NCI-H128 (cell line): ENCODE results near the gene OSMR.

Experiments used
- DNase-seq: peaks from one replicate; lab custom pipeline; 2025; ENCODE audit not compliant: unreplicated experiment; lab: John Stamatoyannopoulos, UW

The OSMR gene

GRCh38 chr5:38871058-38871605 is 25.3 kb downstream of the OSMR start:
- no peak for DNase-seq

DNA sequence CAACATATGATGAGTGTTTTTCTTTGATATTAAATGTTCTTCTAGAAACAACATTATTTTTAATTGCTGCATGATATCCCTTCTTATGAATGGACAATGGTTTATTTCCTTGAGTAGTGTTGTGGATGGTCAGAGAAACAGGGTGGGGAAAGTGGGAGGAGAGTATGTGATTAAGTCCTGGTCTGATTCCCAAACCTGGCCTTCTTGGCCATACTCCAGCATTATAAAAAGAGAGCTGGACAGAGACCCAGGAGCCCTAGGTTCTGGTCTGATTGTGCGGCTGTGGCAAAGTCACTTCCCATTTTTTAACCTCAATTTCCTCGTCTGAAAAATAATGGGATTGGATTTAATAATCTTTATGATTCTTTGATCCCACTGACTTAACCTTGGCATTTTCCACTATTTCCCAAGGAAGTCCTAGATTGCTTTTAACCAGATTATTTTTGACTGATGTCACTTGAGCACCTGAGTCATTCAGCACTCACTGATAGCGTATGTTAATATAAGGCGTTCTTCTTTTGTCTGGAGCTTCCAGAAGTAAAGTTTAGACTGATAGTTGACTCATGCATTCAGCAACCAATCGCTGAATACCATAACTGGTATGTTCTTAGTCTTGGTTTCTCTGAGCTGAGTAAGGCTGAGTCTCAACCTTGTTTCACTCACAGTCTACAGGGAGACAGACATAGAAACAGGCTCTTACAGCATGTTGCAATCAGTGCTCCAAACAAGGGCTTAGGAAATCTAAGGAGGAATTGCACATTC is 26.2 kb downstream of the OSMR start:
- DNase-seq = no peak

DNA sequence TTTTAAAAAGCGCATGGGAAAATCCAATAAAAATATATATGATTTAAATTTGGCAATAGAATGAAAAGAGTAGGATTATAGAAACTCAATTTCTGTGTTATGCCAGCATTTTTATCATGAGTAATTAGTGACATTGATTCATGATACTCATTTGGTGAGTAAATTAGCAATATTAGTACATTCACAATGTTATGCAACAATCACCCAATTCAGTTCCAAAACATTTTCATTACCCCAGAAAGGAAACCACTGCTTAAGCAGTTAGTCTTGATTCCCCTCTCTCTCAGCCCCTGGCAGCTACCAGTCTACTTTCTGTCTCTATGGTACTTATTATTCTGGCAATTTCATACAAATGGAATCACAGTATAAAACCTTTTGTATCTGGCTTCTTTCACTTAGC is 27.0 kb downstream of the OSMR start:
- no peak for DNase-seq

DNA sequence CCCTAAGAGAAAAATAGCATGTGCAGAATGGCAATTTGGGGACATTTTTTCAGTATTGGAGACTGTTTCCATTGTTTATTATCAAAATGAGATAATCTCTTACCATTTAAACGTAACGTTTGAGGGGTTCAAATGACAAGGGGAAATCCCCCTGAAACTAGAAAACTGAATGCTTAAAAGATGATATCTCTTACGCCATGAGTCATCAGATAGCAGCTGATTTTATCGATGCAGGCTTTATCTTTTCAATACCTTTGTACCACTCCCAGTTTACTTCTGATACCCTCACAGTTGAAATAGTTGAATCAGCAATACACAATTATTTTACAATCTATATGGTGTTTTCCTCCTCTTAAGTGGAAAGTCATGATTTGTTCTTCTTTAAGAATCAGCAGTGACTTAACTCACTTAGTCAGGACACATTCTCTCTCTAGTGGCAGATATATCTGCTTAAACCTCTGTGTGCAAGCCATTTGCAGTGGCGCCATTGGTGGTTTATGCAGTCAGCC is 29.2 kb downstream of the OSMR start:
- DNase-seq = no peak

DNA sequence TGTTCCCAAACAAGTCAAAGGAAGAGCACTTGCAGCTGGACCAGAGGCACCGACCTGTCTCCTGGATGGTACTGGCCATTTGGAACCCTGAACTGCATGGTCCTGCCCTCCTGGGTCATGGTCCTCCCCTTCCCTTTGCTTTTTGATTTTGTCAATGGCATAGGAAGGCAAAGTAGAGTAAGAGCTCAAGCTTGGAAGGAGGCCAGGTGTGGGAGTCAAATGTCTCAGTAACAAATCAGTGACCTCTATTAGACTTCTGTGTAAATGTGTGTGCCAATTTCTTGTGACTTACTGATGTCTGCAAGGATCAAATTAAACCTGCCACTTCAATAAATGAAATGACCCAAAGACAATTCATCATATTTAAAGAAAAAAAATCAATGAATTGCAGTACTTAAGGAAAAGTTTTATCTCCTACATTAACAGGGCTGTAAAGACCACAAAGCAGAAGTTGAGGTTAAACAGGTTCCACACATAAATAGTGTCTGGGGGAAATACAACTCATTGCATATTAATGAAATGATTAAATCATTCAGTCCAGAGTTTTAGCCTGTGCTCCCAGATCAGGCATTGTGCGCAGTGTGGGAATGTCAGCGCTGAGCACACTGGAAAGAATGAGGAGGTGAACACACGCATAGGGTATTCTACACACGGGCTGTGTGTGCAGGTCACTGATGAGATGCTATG is 32.7 kb downstream of the OSMR start:
- DNase-seq = no peak

DNA sequence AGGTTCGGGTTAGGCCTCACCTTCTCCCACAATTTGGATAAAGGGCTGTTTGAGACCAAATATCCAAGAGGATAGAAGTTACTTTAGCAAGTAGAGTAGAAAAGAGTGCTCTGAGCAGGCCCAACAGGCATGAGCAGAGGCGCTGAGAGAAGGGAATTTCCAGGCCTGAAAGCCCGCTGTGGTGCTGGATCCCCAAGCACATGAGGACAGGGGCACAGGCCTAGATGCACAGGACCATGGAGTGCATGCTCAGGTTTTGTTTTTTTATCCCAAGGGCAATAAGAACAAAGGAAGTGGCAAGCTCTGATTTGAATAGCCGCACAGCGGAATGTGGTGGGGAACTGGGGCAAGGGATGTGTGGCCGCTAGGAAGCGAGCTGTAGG is 33.3 kb downstream of the OSMR start:
- no peak for DNase-seq

GRCh38 chr5:38883842-38884241 is 38.0 kb downstream of the OSMR start:
- no peak for DNase-seq

DNA sequence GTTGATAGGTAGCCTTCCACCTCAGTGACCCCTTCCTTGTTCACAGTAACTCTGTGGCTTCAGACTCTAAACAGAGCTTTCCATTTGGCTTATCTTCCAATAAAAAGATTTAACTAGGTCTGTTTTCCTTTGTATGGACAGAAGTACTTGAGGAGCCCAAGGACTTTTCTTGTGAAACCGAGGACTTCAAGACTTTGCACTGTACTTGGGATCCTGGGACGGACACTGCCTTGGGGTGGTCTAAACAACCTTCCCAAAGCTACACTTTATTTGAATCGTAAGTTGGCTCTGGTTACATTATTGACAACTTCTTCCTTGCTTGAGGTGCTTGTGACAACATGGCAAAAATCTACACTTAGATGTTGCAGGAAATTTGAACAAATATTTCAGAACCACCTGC is 39.4 kb downstream of the OSMR start:
- no peak for DNase-seq

DNA sequence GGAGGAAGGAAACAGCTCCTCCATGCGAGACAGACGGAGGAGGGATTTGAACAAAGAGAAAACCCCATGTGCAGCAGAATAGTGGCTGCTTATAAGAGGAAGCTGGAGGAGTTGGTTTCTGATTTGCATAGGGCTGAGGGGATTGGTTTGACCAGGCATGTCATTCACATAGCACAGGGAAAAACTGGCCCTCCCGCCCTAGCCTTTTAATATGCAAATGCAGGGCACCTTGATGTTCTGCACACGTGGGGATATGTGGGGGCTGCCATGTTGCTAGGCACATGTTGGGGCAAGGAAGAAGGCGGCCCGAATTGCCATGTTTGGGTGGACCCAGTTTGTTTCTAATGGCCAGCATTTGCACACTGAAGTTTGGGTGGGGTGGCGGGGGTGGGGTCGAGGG is 42.2 kb downstream of the OSMR start:
- DNase-seq = no peak

GRCh38 chr5:38889424-38889823 is 43.6 kb downstream of the OSMR start:
- DNase-seq = no peak

GRCh38 chr5:38891563-38891962 is 45.8 kb downstream of the OSMR start:
- no peak for DNase-seq

DNA sequence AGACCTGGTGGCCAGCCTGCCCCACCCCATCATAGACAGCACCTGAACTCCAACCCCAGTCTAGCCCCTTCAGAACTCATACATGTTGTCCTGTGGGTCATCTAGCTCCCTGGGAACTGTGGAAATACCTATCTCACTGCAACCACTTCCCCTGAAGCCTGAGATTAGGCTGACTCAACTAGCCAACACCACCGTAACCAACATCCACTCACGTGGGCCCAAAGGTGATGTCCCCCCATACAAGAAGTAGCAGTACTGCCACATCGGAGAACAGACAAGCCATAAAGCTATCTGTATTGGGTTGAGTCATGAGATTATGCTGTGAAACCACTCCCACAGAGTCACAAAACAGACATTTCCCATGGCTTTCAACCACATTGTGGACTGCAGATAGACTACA is 46.6 kb downstream of the OSMR start:
- no peak for DNase-seq

DNA sequence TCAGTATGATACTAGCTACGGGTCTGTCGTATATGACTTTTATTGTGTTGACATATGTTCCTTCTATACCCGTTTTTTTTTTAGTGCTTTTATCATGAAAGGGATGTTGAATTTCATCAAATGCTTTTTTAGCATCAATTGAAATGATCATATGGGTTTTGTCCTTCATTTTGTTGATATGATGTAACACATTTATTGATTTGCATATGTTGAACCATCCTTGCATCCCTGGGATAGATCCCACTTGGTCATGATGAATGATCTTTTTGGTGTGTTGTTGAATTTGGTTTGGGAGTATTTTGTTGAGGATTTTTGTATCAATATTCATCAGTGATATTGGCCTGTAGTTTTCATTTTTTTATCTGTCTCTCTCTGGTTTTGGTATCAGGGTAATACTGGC is 50.9 kb downstream of the OSMR start:
- DNase-seq = no peak

- DNase-seq = no peak
These were observed 54.1 kb downstream of the OSMR start for GRCh38 chr5:38899936-38900335.

GRCh38 chr5:38905516-38905915 is 59.7 kb downstream of the OSMR start:
- DNase-seq = no peak

DNA sequence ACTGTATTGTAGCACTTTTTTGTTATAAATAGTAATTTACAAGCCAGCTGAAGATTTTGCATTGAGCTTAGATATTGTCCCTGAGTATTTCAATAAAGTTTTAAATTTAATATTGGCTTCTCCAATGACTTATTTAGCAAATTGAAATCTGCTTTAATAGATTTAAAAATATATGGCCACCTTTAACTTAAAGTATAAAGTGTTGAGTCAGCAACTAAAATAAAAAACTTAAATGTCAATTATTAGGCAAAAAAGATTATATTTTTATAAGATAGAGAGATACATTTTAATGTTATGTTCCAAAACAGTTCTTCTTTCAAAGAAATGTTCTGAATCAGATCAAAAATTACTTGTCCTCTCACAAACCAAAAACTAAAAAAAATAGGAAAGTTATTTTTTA is 60.7 kb downstream of the OSMR start:
- DNase-seq = no peak

DNA sequence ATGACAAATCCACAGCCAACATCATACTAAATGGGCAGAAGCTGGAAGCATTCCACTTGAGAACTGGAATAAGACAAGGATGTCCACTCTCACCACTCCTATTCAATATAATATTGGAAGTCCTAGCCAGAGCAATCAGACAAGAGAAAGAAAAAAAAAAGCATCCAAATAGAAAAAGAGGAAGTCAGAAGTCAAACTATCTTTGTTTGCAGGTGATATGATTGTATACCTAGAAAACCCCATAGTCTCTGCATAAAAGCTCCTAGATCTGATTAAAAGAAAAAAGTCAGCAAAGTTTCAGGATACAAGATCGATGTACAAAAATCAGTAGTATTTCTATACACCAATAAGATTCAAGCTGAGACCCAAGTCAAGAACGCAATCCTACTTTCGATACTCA is 66.1 kb downstream of the OSMR start:
- DNase-seq = no peak

- no peak for DNase-seq
These were observed 67.9 kb downstream of the OSMR start for GRCh38 chr5:38913714-38914113.

GRCh38 chr5:38916802-38917201 is 71.0 kb downstream of the OSMR start:
- no peak for DNase-seq

DNA sequence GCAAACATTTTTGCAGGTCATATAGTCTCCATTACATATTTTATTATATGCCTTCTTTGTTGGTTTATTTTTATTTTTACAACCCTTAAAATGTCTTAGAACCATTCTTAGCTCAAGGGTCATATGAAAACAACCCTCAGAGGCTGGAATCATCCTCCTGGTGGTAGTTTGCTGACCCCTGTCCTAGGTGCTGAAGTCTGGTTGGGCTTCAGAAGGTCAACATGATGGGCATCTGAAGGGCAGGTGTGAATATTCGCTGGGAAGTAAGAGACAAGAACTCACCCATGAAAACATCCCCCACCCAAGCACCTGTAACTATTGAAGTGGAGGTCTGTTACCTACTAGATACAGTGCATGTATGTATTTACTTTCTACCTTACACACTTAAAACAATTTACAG is 75.4 kb downstream of the OSMR start:
- DNase-seq = no peak

DNA sequence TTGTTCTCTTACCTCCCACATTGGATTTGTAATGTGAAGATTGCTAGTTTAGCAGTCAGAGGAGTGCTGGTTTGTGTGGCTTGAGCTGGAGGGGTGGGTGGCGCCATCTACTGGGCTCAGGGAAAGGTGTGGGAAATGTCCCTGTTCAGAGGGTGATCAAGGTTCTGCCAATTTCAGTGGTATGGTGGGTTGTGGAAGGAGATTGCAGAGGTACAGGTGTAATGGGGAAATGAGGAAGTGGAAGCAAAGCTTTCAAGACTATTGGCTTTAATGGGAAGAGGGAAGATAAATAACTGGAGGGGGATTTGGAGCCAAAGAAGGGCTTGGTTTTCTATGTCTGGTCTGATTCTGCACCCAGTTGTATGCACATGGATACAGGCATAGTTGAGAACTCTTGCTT is 76.4 kb downstream of the OSMR start:
- no peak for DNase-seq

- no peak for DNase-seq
These were observed 78.0 kb downstream of the OSMR start for GRCh38 chr5:38923661-38924451.
